ENCODE data around the gene MLF1.
A peak's percentile ranks its signal among the peaks of the same experiment; 100 is the strongest.

MLF1 gene

GRCh38 chr3:158590223-158590622 lies 19.2 kb downstream of the MLF1 start:
- DNase-seq, result no peak

DNA sequence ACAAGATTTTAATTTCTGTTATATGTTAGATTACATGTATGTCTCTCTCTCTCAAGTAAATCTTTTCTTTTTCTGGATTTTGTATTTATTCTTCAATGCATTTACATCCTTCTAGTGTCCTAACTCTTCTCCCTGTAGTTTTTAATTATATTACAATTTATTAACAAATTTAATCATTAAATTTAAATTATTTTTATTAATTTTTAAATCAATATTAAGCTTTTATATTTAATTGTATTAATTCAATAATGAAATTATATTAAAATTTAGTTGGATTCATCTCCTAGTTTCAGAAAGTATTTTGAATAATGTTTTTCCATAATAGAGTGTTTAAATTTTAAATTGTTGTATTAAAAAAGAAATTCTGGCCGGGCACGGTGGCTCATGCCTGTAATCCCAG lies 29.8 kb downstream of the MLF1 start:
- DNase-seq, result no peak

DNA sequence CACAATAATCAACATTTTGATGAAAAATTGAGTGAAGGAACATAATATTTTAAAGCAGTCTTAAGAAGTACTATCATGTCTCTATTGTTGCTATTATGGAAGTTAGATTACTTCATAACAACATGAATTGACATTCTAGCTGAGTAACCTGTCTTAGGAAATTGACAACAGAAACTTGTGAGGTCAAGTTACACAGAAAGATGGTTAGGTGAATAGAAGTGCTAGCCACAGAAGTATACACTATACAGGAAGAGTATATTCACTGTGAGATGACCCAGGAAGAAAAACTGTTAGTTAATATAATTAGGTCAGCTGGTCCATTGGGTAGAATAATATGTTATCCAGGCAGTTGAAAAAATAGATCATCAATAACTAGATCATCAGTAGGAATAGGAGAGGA lies 31.2 kb downstream of the MLF1 start:
- DNase-seq, result no peak

GRCh38 chr3:158617982-158618875 lies 47.2 kb downstream of the MLF1 start:
- no peak for DNase-seq

DNA sequence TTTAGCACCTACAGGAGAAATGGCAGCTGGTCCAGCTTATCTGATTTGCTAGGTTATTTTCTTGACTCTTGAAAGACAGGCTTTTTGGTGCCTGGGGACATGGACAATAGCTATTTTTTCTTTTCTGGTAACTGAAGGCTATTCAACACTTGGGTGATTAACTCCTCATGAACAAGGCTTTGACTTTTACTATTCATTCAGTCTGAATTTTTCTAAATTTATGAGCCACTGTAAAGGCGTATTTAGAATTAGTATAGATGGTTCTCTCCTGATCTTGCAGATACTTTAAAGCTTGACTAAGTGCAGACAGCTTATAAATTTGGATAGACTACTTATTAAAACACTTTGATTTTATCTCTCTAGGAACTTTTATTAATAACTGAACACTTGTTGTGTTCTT lies 54.9 kb downstream of the MLF1 start:
- DNase-seq, result no peak

DNA sequence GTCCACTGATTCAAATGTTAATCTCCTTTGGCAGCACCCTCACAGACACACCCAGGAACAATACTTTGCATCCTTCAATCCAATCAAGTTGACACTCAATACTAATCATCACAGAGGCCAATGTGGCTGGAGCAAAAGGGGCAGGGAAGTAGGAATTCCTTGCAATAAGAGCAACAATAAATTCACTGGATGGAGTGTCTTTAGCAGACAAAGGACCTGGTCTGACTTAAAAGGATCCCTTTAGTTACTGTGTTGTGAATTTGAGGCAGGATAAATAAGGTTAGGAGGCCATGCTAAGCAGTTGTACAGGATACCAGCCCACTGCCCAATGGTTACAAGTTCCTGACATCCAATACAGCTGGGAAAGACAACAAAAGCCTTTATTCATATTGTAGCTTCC lies 61.0 kb downstream of the MLF1 start:
- DNase-seq, result no peak

GRCh38 chr3:158640646-158641045 lies 69.7 kb downstream of the MLF1 start:
- DNase-seq, result no peak

DNA sequence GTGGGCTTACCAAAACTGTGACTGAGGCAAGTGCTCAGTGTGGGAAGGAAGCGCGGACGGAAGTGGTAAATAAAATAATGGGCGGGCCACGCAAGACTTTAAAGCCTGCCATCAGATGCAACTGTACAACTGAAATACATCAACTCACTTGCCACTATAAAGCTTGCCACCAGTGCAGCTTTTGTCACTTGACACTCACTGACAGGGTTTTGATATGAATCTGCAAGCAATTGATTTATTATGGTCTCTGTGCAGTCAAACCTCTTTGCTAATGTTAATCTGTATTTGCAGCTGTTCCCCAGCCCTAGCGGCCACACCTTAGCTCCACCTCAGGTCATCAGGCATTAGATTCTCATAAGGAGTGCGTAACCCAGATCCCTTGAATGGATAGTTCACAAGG lies 71.0 kb downstream of the MLF1 start:
- no peak for DNase-seq

DNA sequence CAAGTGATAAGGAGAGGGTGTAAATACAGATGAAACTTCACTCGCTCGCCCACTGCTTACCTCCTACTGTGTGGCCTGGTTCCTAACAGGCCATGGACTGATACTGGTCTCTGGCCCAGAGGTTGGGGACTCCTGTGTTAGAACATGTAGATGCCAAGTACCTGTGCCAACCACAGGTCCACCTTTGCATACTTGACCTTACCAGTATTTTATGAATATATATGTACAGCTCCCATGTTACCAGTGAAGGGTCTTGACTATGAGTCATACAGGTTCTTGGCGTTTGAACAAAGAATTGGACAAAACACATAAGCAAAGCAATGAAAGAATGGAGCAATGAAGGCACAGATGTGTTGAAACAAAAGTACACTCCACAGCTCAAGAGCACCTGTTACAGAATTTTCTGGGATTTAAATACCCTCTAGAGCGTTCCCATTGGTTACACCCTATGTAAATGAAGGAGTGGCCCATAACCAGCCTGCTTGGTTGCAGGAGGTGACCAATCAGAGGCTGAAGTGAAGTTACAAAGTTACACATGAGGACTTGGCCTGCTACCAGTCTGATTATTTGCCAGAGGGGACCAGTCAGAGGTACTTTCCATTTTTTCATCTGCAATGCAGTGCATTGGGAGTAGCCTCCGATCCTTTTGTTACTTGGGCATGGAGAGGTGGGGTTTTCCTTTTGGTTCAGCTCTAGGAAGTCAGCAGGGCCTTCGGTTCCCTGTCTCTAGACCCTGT lies 71.6 kb downstream of the MLF1 start:
- DNase-seq, result no peak

DNA sequence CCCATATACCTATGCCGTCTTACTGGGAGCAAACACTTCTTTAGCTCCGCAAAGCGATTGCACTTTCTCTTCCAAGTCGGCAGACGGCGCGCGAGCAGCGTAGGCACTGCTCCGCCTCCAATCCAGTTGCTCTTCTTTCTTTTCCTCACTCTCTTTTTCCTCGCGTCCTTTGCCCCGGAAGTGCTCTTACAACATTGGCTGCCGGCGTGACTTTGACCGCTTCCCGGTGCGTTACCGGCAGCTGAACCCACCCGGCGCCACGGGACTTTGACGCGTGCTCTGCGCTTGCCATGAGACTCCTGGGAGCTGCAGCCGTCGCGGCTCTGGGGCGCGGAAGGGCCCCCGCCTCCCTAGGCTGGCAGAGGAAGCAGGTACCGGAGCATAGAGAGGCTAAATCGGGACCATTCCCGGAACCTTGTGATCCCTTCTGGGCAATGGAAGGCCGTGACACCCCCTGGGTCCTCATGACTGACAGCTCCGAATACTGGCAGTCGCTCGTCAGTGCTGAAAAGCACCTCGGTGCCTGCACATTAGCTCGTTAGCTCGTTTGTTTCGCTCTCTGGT lies 73.4 kb downstream of the MLF1 start, which contains the start of gene GFM1:
Gene GFM1, plus strand, starts transcription at position 183 of the 564 bp plus-strand sequence. Its CDS starts 108 bp downstream, at position 291.
- DNase-seq, result peak; percentile 95

GRCh38 chr3:158649791-158650190 lies 78.8 kb downstream of the MLF1 start:
- DNase-seq, result no peak

DNA sequence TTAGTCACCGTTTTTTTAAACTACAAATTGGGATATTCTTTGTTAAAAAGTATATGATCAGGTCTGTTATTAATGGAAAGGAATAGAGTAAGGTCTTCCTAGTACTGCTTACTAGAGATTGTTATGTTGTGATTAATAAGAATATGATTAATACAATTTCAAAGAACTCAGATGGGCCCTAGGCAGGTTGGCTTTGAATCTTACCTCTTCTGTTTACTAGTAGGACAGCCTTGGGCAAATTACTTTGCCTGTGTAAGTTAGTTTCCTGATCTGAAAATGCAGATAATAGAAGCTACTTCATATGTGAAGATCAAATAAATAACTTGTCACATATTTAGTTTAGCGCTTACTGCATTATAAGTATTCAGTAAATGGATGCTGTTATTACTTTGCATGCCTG lies 80.2 kb downstream of the MLF1 start:
- DNase-seq, result no peak

- DNase-seq, result no peak
Measured at GRCh38 chr3:158652463-158652862, 81.5 kb downstream of the MLF1 start.
